ENCODE measurements around the gene MEF2D.
A peak's percentile ranks its signal among the peaks of the same experiment; 100 is the strongest.

Gene MEF2D

GRCh38 chr1:156502894-156503697, 2.5 kb upstream of the MEF2D start (continued):
- TF ChIP-seq ZBTB10 (tag by site-specific recombination; IDR thresholded peaks at IDR 0.05) (no peak), KLF7 (tag by site-specific recombination; IDR thresholded peaks at IDR 0.05; ENCODE audit: borderline replicate concordance) (no peak), ZNF416 (tag by site-specific recombination; IDR thresholded peaks at IDR 0.05) (no peak), ZNF114 (tag by site-specific recombination; IDR thresholded peaks at IDR 0.05) (no peak), CTCF (tag by site-specific recombination; IDR thresholded peaks at IDR 0.05) (no peak), SP2 (tag by site-specific recombination; IDR thresholded peaks at IDR 0.05) (peak; percentile 69), ZSCAN16 (tag by site-specific recombination; IDR thresholded peaks at IDR 0.05) (no peak), ZNF280C (tag by site-specific recombination; IDR thresholded peaks at IDR 0.05) (no peak), ZNF366 (tag by site-specific recombination; conservative IDR thresholded peaks at IDR 0.05) (peak; percentile 52; the same call in 1 of the 2 replicates)
- TF ChIP-seq, protein P1, sequence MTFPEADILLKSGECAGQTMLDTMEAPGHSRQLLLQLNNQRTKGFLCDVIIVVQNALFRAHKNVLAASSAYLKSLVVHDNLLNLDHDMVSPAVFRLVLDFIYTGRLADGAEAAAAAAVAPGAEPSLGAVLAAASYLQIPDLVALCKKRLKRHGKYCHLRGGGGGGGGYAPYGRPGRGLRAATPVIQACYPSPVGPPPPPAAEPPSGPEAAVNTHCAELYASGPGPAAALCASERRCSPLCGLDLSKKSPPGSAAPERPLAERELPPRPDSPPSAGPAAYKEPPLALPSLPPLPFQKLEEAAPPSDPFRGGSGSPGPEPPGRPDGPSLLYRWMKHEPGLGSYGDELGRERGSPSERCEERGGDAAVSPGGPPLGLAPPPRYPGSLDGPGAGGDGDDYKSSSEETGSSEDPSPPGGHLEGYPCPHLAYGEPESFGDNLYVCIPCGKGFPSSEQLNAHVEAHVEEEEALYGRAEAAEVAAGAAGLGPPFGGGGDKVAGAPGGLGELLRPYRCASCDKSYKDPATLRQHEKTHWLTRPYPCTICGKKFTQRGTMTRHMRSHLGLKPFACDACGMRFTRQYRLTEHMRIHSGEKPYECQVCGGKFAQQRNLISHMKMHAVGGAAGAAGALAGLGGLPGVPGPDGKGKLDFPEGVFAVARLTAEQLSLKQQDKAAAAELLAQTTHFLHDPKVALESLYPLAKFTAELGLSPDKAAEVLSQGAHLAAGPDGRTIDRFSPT (tag by site-specific recombination; IDR thresholded peaks at IDR 0.05) = 0 out of 2 replicates have a peak, but pooled peaks have one; percentile 16

GRCh38 chr1:156502391-156502893, 1.9 kb upstream of the MEF2D start:
- Histone ChIP-seq H3K4me1 (ENCODE audit: control insufficient read depth, insufficient read depth, low read length) (peaks cover 9% of the 10 kb centered on the region), H3K4me3 (ENCODE audit: low read depth, low read length) (no peak overlapping the region), H3K36me3 (ENCODE audit: control insufficient read depth in 2 of 2, insufficient read depth in 1 of 2, low read length in 2 of 2) (no peaks in the 10 kb centered on the region), H3K9me3 (ENCODE audit: control insufficient read depth, insufficient read depth, low read depth, low read length) (no peaks in the 10 kb centered on the region), H3K27ac (ENCODE audit: extremely low read depth, low read depth, low read length) (no peak overlapping the region)
- TF ChIP-seq ZSCAN30 (tag by site-specific recombination; IDR thresholded peaks at IDR 0.05) = no peak
- no peak for TF ChIP-seq ZNF223 (tag by site-specific recombination; IDR thresholded peaks at IDR 0.05)
- no peak for TF ChIP-seq ZNF10 (tag by site-specific recombination; IDR thresholded peaks at IDR 0.05)
- no peak for TF ChIP-seq CTCF (tag by site-specific recombination; IDR thresholded peaks at IDR 0.05)
- no peak for TF ChIP-seq KLF7 (tag by site-specific recombination; IDR thresholded peaks at IDR 0.05; ENCODE audit: borderline replicate concordance)
- no peak for TF ChIP-seq ZXDB (tag by site-specific recombination; IDR thresholded peaks at IDR 0.05)
- TF ChIP-seq ZNF624 (tag by site-specific recombination; IDR thresholded peaks at IDR 0.05) = no peak
- no peak for TF ChIP-seq ZNF416 (tag by site-specific recombination; IDR thresholded peaks at IDR 0.05)
- TF ChIP-seq ZNF600 (tag by site-specific recombination; IDR thresholded peaks at IDR 0.05) = no peak
- no peak for TF ChIP-seq ZNF221 (tag by site-specific recombination; IDR thresholded peaks at IDR 0.05; ENCODE audit: borderline replicate concordance)
- POLR2A ChIA-PET = interaction anchor here (2.5 kb wide), 1 partner anchor 11 kb away, joined by 20 read pairs; no protein-coding TSS in a partner anchor
- CTCF ChIA-PET = interaction anchor here (1.6 to 3.4 kb wide), 3 partner anchors 11 to 44 kb away, joined by 9 to 14 read pairs (median 14); no protein-coding TSS in a partner anchor
